Adrenal gland (tissue), 5 donors: ENCODE measurements around the gene EZH1.

Experiments used
- CTCF ChIP-seq, 6 experiments: fragments of 450-650 bp in 4 of 6; fragments of 200-600 bp in 2 of 6; sonication (generic) in 1 of 6; IDR thresholded peaks; 1 replicate in 5 of 6; 2 replicates in 1 of 6; pipeline versions ENCODE4 v1.5.1 to v1.8.0; 2016 to 2021; ENCODE audit warnings: antibody characterized with exemption in 6 of 6, mild to moderate bottlenecking in 2 of 6, moderate library complexity in 1 of 6
- POLR2A ChIP-seq, 2 donors: fragments of 450-650 bp; IDR thresholded peaks; one replicate each; pipeline ENCODE4 v1.6.1; 2017; ENCODE audit warnings: antibody characterized with exemption in 2 of 2, mild to moderate bottlenecking in 2 of 2, moderate library complexity in 1 of 2
- donor health status: DM: no; HTN: no; CAD: no.

GRCh38 chr17:42677921-42678781 lies 66.7 kb downstream of the EZH1 start:
- no peak for TF ChIP-seq CTCF (IDR thresholded peaks at IDR 0.05)
- TF ChIP-seq POLR2A (IDR thresholded peaks at IDR 0.05) = peak; percentile 15 to 61
